ENCODE measurements around the gene METTL15. TPM values are rescaled to one million over a fixed set of nuclear protein-coding genes. Genes with fewer than 3 reads are reported as not detected.

Gene METTL15
- total and polyA plus RNA-seq, 2 of the 8 experiments (the other 6 are each of a cell fraction or from before 2014, with no cell fraction given) = 5.4 to 10.5 TPM

GRCh38 chr11:28107191-28107749 lies 918 bp upstream of the METTL15 start:
- Histone ChIP-seq H2AFZ (ENCODE audit: low read length) (peak overlapping the region; percentile 78; the same call in 1 of the 2 replicates), H3K23ac (ENCODE audit: insufficient read length) (no peak overlapping the region), H4K8ac (ENCODE audit: extremely low read depth, insufficient read depth, low read length) (no peak overlapping the region), H3K9ac (replicated peaks in 1 of 4; ENCODE audit: extremely low read depth in 1 of 4, low read depth in 3 of 4, low read length in 3 of 4) (peak overlapping the region; percentile 62 to 73 (median 70)), H3K4me2 (ENCODE audit: insufficient read depth in 1 of 2, low read depth in 2 of 2, low read length in 2 of 2) (peak overlapping the region; percentile 77 to 85), H3K9me3 (ENCODE audit: insufficient read depth in 2 of 2, low read depth in 1 of 2, low read length in 1 of 2) (no peaks in the 10 kb centered on the region), H3K4me3 (ENCODE audit: extremely low read depth in 1 of 4, insufficient read depth in 2 of 4, low read depth in 3 of 4, low read length in 4 of 4) (peak overlapping the region; percentile 77 to 83 (median 77)), H4K5ac (ENCODE audit: insufficient read length, low read depth, low read length) (no peak overlapping the region), H3K4ac (replicated peaks; ENCODE audit: insufficient read length, low read depth, low read length) (no peak overlapping the region), H2AK5ac (ENCODE audit: low read depth, low read length) (no peak overlapping the region), H2BK20ac (ENCODE audit: low read length) (no peak overlapping the region), H3K36me3 (ENCODE audit: control insufficient read depth in 2 of 4, insufficient read depth in 4 of 4, low read length in 3 of 4) (no peaks in the 10 kb centered on the region), H3K27ac (ENCODE audit: low read depth, low read length) (peak overlapping the region; percentile 80), H3K56ac (replicated peaks; ENCODE audit: insufficient read length, low read depth, low read length) (no peak overlapping the region), H3K79me1 (ENCODE audit: low read depth, low read length) (no peaks in the 10 kb centered on the region; the same call in 1 of the 2 replicates), H2BK5ac (ENCODE audit: low read depth, low read length) (peak overlapping the region; percentile 57; the same call in 1 of the 2 replicates), H4K20me1 (replicated peaks in 1 of 2; ENCODE audit: control insufficient read depth in 1 of 2, insufficient read depth in 2 of 2, low read length in 2 of 2) (no peaks in the 10 kb centered on the region), H3K79me2 (ENCODE audit: control insufficient read depth in 1 of 2, insufficient read depth in 2 of 2, low read length in 2 of 2) (peaks cover 5 to 84% of the 10 kb centered on the region in 2 experiments; a peak in 3 of 4 replicates), H2BK15ac (ENCODE audit: low read length) (no peak overlapping the region), H3K18ac (ENCODE audit: extremely low read depth, low read length) (no peak overlapping the region), H4K91ac (replicated peaks; ENCODE audit: insufficient read length, low read length) (no peak overlapping the region), H3K27me3 (replicated peaks in 1 of 4; ENCODE audit: control insufficient read depth in 3 of 4, extremely low read depth in 1 of 4, insufficient read depth in 3 of 4, low read length in 3 of 4) (no peaks in the 10 kb centered on the region), H3K14ac (ENCODE audit: insufficient read length) (no peak overlapping the region), H2BK12ac (ENCODE audit: low read depth, low read length) (no peak overlapping the region), H2BK120ac (replicated peaks; ENCODE audit: low read depth, low read length) (no peak overlapping the region), H3K23me2 (ENCODE audit: low read depth, low read length) (0 out of 2 replicates have a peak, but pooled peaks cover 4% of the 10 kb centered on the region), H3K4me1 (replicated peaks in 1 of 4; ENCODE audit: control insufficient read depth in 3 of 4, insufficient read depth in 4 of 4, low read length in 3 of 4) (peaks cover 0 to 9% (median under 1%) of the 10 kb centered on the region in 4 experiments; a peak in 1 of 7 replicates)
- TF ChIP-seq NRF1 (IDR thresholded peaks at IDR 0.05; ENCODE audit: low read depth, low read length) = no peak
- TF ChIP-seq SP1 (IDR thresholded peaks at IDR 0.05; ENCODE audit: low read depth, low read length) = no peak
- TF ChIP-seq NANOG (IDR thresholded peaks at IDR 0.05; ENCODE audit: insufficient read depth, low read depth, low read length, poor library complexity, severe bottlenecking) = no peak
- no peak for TF ChIP-seq YY1 (IDR thresholded peaks at IDR 0.05; ENCODE audit: low read depth, low read length)
- no peak for TF ChIP-seq CREB1 (IDR thresholded peaks at IDR 0.05)
- no peak for TF ChIP-seq BRCA1 (IDR thresholded peaks at IDR 0.05; ENCODE audit: low read depth, low read length)
- no peak for TF ChIP-seq BCL11A (IDR thresholded peaks at IDR 0.05; ENCODE audit: low read depth in 2 of 2, low read length in 2 of 2)
- ChIA-PET POLR2A (ENCODE audit: partially characterized antibody) (interaction anchor here (0.8 to 2.0 kb wide), 4 partner anchors 25 to 408 kb away, joined by 3 to 6 read pairs (median 4); no protein-coding TSS in a partner anchor), CTCF (ENCODE audit: partially characterized antibody) (interaction anchor here (0.6 to 1.6 kb wide), 2 partner anchors 160 to 412 kb away, joined by 4 read pairs; no protein-coding TSS in a partner anchor)
- DNase-seq (ENCODE audit: low read depth in 1 of 2, low spot score in 2 of 2) = no peak
- FAIRE-seq = no peak
- 13% methylated on average over 11 of the region's 11 CpGs; no CpG with 5 or more reads in 1 of the 2 experiments for WGBS, 2 experiments (ENCODE audit: extremely low coverage in 1 of 2, insufficient coverage in 1 of 2, insufficient read length in 1 of 2, insufficient replicate concordance in 2 of 2, low coverage in 1 of 2, low lambda C conversion rate in 2 of 2, missing lambda C conversion rate in 1 of 2)
